A549 (cell line): ENCODE measurements around the gene UBE2K.

Source experiments
- CHD2 ChIP-seq: fragments of 150-350 bp; IDR thresholded peaks from 2 replicates; pipeline ENCODE4 v1.6.1; 2014; ENCODE audit warnings: low read length; ENCODE audit not compliant: partially characterized antibody
- CTCF ChIP-seq: fragments of >200 bp; sonication (Bioruptor Twin); formaldehyde crosslinking; IDR thresholded peaks from 3 replicates; pipeline ENCODE4 v1.5.1; 2016
- PHF8 ChIP-seq: fragments of 200-600 bp; sonication (generic); IDR thresholded peaks from 2 replicates; pipeline ENCODE4 v1.6.1; 2016; ENCODE audit warnings: low read depth, mild to moderate bottlenecking, antibody characterized with exemption, moderate library complexity, borderline replicate concordance
- SREBF2 ChIP-seq: fragments of 450-650 bp; IDR thresholded peaks from 2 replicates; pipeline ENCODE4 v1.6.1; 2014; ENCODE audit warnings: mild to moderate bottlenecking, moderate library complexity

- TF ChIP-seq SREBF2 (no peak), CTCF (no peak), PHF8 (no peak), CHD2 (no peak)
These were observed 34.0 kb downstream of the UBE2K start for GRCh38 chr4:39731908-39732307.
